Left ventricle myocardium inferior (tissue), 1 donor: ENCODE data around the gene MICAL3. TPM values are rescaled to one million over a fixed set of nuclear protein-coding genes. Genes with fewer than 3 reads are reported as not detected.
A peak's percentile ranks its signal among the peaks of the same experiment; 100 is the strongest.

ENCODE experiments used
- DNase-seq: peaks from one replicate; pipeline ENCODE4 v3.0.0-alpha.2; 2020
- H3K27ac ChIP-seq: fragments of 200-600 bp; replicated peaks from 2 replicates; pipeline ENCODE4 v1.8.0; 2021
- H3K27me3 ChIP-seq: fragments of 200-600 bp; 2 replicates; pipeline ENCODE4 v1.8.0; 2021; ENCODE audit warnings: low read depth
- H3K36me3 ChIP-seq: fragments of 200-600 bp; 2 replicates; pipeline ENCODE4 v1.8.0; 2021
- H3K4me1 ChIP-seq: fragments of 200-600 bp; 2 replicates; pipeline ENCODE4 v1.8.0; 2021
- H3K4me3 ChIP-seq: fragments of 200-600 bp; 2 replicates; pipeline ENCODE4 v1.8.0; 2021; ENCODE audit warnings: mild to moderate bottlenecking, moderate library complexity
- H3K9me3 ChIP-seq: fragments of 200-600 bp; replicated peaks from 2 replicates; pipeline ENCODE4 v1.8.0; 2021
- intact Hi-C: fragments of 100-400 bp; cut with micrococcal nuclease; formaldehyde crosslinking; loops from one replicate; pipeline ENCODE4 v1.11.0; 2022
- total RNA-seq: library from RNA; stranded (reverse); fragmentation: NEBNext Ultra II Directional; extraction: Animal tissue kit (Norgen Biotek cat#: 25700); gene quantifications from one replicate; pipeline ENCODE4 v1.2.1, GENCODE V29; 2021
- TF ChIP-seq, protein P1 (sequence below): fragments of 200-600 bp; IDR thresholded peaks from 2 replicates; pipeline ENCODE4 v1.8.0; 2021; ENCODE audit warnings: antibody characterized with exemption, mild to moderate bottlenecking, borderline replicate concordance
- donor health status: DM: no; HTN: yes; CAD: no; lungs with severe emphysema.

Gene MICAL3
- total RNA-seq, 1 donor from 2014 or later: 92.5 TPM

DNA sequence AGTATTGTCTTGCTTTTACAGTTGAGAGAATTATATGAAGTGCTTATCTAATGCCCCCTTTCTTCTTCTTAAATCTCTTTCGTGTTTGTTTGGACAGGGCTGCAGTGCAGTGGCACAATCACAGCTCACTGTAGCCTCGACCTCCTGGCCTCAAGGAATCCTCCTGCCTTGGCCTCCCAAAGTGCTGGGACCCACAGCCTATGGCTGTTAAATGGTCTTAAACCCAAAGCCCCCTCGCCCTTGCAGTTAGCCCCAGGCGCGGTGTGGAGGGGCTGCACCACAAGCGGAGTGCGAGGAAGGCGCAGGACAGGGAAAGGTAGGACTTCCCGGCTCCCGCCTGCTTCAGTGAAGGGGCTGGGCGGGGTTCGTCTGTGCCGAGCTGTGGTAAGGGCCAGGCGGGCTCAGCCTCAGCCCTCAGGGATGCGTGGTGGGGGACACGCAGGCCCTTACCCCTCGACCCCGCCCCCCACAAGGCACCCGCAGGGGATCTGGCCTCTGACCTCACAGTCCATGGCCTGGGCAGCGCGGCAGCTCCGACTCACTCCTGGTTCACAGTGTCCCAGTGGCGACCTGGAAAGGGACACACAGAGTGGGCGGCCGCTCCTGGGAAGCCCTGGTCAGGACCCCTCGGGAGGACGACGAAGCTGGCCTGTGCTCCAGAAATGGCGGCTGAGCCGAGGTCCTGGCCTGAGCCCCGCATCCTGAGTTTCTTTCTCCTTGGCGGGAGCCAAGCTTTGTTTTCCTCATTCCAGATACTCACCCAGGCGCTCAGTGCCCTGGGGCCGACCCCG, 274.6 kb downstream of the MICAL3 start:
- H3K36me3 ChIP-seq: no peaks in the 10 kb centered on the region
- H3K27ac ChIP-seq: no peak overlapping the region
- no peaks in the 10 kb centered on the region for H3K27me3 ChIP-seq
- DNase-seq: no peak
- TF ChIP-seq, protein P1, sequence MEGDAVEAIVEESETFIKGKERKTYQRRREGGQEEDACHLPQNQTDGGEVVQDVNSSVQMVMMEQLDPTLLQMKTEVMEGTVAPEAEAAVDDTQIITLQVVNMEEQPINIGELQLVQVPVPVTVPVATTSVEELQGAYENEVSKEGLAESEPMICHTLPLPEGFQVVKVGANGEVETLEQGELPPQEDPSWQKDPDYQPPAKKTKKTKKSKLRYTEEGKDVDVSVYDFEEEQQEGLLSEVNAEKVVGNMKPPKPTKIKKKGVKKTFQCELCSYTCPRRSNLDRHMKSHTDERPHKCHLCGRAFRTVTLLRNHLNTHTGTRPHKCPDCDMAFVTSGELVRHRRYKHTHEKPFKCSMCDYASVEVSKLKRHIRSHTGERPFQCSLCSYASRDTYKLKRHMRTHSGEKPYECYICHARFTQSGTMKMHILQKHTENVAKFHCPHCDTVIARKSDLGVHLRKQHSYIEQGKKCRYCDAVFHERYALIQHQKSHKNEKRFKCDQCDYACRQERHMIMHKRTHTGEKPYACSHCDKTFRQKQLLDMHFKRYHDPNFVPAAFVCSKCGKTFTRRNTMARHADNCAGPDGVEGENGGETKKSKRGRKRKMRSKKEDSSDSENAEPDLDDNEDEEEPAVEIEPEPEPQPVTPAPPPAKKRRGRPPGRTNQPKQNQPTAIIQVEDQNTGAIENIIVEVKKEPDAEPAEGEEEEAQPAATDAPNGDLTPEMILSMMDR: no peak
- H3K9me3 ChIP-seq: no peaks in the 10 kb centered on the region
- peaks cover 6% of the 10 kb centered on the region for H3K4me1 ChIP-seq
- no peak overlapping the region for H3K4me3 ChIP-seq
- intact Hi-C loops: no loop called here

GRCh38 chr22:17748555-17749353, 275.6 kb downstream of the MICAL3 start:
- Histone ChIP-seq H3K27me3 (no peaks in the 10 kb centered on the region), H3K36me3 (no peaks in the 10 kb centered on the region), H3K4me3 (peak overlapping the region; percentile 41), H3K27ac (no peak overlapping the region), H3K9me3 (no peaks in the 10 kb centered on the region), H3K4me1 (peaks cover 9% of the 10 kb centered on the region)
- intact Hi-C loops: no loop called here
- peak; percentile 33 for DNase-seq
- TF ChIP-seq, protein P1: peak; percentile 46

GRCh38 chr22:17746916-17747315, 277.4 kb downstream of the MICAL3 start:
- Histone ChIP-seq H3K9me3 (no peaks in the 10 kb centered on the region), H3K27me3 (no peaks in the 10 kb centered on the region), H3K4me3 (no peak overlapping the region), H3K36me3 (no peaks in the 10 kb centered on the region), H3K4me1 (peaks cover 23% of the 10 kb centered on the region), H3K27ac (no peak overlapping the region)
- intact Hi-C loops: no loop called here
- TF ChIP-seq, protein P1: no peak
- no peak for DNase-seq

- H3K4me1 ChIP-seq: peaks cover 23% of the 10 kb centered on the region
- intact Hi-C loops: no loop called here
- TF ChIP-seq, protein P1: no peak
- peaks cover under 1% of the 10 kb centered on the region for H3K36me3 ChIP-seq
- H3K27me3 ChIP-seq: no peaks in the 10 kb centered on the region
- DNase-seq: no peak
- H3K9me3 ChIP-seq: no peaks in the 10 kb centered on the region
- H3K4me3 ChIP-seq: no peak overlapping the region
- peak overlapping the region; percentile 42 for H3K27ac ChIP-seq
Observed at GRCh38 chr22:17744430-17744829, 279.9 kb downstream of the MICAL3 start.

- H3K4me3 ChIP-seq: no peak overlapping the region
- no peaks in the 10 kb centered on the region for H3K27me3 ChIP-seq
- intact Hi-C loops: no loop called here
- DNase-seq: no peak
- H3K9me3 ChIP-seq: no peaks in the 10 kb centered on the region
- H3K27ac ChIP-seq: peak overlapping the region; percentile 42
- H3K4me1 ChIP-seq: peaks cover 23% of the 10 kb centered on the region
- TF ChIP-seq, protein P1: no peak
- peaks cover 6% of the 10 kb centered on the region for H3K36me3 ChIP-seq
Observed at GRCh38 chr22:17743661-17744411, 280.5 kb downstream of the MICAL3 start.
